Prostate gland (tissue), 2 donors: Measurements from ENCODE around the gene FSCN2.

Experiments used
- POLR2A ChIP-seq: fragments of 450-650 bp; IDR thresholded peaks from one replicate; pipeline ENCODE4 v1.6.1; 2016; ENCODE audit warnings: antibody characterized with exemption, mild to moderate bottlenecking
- TF ChIP-seq, protein P1 (sequence below), 4 experiments: fragments of 200-600 bp in 2 of 4; fragments of 450-650 bp in 2 of 4; sonication (generic) in 2 of 4; IDR thresholded peaks; 1 replicate in 3 of 4; 2 replicates in 1 of 4; pipeline ENCODE4 v1.5.1; 2016 to 2019; ENCODE audit warnings: antibody characterized with exemption in 4 of 4, mild to moderate bottlenecking in 2 of 4, moderate library complexity in 2 of 4

DNA sequence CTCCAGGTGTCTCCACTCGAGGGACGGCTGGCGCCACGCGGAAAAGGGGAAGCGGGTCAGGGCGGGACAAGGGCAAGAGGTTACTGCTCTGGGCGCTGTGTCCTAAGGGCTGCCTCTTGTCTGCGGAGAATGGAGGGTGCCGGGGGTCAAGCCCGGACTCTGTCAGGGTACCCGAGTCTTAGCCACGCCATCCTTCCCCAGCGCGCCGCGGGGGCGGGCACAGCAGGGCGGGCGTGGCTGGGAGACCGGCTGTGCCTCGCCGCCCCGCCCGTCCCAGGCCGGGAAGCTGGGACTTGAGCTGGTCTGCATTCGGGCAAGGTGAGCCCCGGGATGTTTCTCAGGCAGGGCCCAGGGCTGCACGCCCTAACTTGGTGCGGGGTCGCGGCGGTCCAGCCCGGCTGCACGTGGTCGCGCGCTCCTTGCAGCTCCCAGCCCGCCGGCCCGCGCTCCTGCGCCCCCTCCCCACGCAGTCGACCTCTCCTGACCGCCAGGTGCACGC, 9.3 kb upstream of the FSCN2 start:
- TF ChIP-seq, protein P1, sequence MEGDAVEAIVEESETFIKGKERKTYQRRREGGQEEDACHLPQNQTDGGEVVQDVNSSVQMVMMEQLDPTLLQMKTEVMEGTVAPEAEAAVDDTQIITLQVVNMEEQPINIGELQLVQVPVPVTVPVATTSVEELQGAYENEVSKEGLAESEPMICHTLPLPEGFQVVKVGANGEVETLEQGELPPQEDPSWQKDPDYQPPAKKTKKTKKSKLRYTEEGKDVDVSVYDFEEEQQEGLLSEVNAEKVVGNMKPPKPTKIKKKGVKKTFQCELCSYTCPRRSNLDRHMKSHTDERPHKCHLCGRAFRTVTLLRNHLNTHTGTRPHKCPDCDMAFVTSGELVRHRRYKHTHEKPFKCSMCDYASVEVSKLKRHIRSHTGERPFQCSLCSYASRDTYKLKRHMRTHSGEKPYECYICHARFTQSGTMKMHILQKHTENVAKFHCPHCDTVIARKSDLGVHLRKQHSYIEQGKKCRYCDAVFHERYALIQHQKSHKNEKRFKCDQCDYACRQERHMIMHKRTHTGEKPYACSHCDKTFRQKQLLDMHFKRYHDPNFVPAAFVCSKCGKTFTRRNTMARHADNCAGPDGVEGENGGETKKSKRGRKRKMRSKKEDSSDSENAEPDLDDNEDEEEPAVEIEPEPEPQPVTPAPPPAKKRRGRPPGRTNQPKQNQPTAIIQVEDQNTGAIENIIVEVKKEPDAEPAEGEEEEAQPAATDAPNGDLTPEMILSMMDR (IDR thresholded peaks at IDR 0.05) = no peak
- peak; percentile 40 for TF ChIP-seq POLR2A
